Upper lobe of right lung (tissue), 1 donor: Measurements from ENCODE around the gene ADD1. TPM values are rescaled to one million over a fixed set of nuclear protein-coding genes. Genes with fewer than 3 reads are reported as not detected.
A peak's percentile ranks its signal among the peaks of the same experiment; 100 is the strongest.

ENCODE experiments used
- ATAC-seq: fragments of 200-7000 bp; cut with Tn5 transposase; one replicate; pipeline ENCODE4 v1.9.1; 2020; ENCODE audit warnings: mild to moderate bottlenecking, moderate library complexity
- DNase-seq: peaks from one replicate; pipeline ENCODE4 v3.0.0-alpha.2; 2020
- H3K27ac ChIP-seq: fragments of 200-600 bp; one replicate; pipeline ENCODE4 v1.8.0; 2022
- H3K27me3 ChIP-seq: fragments of 200-600 bp; one replicate; pipeline ENCODE4 v1.8.0; 2022; ENCODE audit warnings: mild to moderate bottlenecking
- H3K36me3 ChIP-seq: fragments of 200-600 bp; one replicate; pipeline ENCODE4 v1.8.0; 2022
- H3K4me1 ChIP-seq: fragments of 200-600 bp; one replicate; pipeline ENCODE4 v1.8.0; 2022
- H3K4me3 ChIP-seq: fragments of 200-600 bp; one replicate; pipeline ENCODE4 v1.8.0; 2022; ENCODE audit warnings: mild to moderate bottlenecking
- H3K9me3 ChIP-seq: fragments of 200-600 bp; one replicate; pipeline ENCODE4 v1.8.0; 2022
- intact Hi-C: fragments of 100-400 bp; cut with DNase I; formaldehyde crosslinking; loops from one replicate; pipeline ENCODE4 v1.11.0; 2022
- total RNA-seq: library from RNA; stranded (reverse); fragmentation: NEBNext Ultra II Directional; extraction: Animal tissue kit (Norgen Biotek cat#: 25700); gene quantifications from one replicate; pipeline ENCODE4 v1.2.1, GENCODE V29; 2021
- TF ChIP-seq, protein P1 (sequence below): fragments of 200-600 bp; IDR thresholded peaks from one replicate; pipeline ENCODE4 v1.8.0; 2022; ENCODE audit warnings: antibody characterized with exemption
- donor health status: DM: no; HTN: yes; CAD: no; lungs with severe emphysema.

The ADD1 gene
- total RNA-seq, 1 donor from 2014 or later, result 286 TPM

DNA sequence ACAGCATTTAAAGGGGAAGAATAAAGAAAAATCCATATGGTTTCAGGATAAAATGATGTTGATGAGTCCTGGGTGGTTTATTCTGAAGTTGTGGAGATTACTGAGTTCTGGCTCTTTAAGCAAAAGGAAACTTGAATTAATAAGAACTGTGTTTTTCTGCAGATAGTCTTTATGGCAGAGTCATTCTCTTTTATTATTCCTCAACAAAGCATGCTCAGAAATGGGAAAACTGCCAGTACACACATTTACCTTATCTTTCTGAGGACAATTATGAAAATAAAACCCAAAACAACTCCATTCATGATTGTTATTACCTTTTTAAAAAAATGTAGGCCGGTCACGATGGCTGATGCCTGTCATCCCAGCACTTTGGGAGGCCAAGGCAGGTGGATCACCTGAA lies 58.5 kb downstream of the ADD1 start:
- intact Hi-C loops, result no loop called here
- DNase-seq, result no peak
- Histone ChIP-seq H3K4me1 (no peaks in the 10 kb centered on the region), H3K27ac (no peak overlapping the region), H3K27me3 (no peaks in the 10 kb centered on the region), H3K36me3 (peaks cover 100% of the 10 kb centered on the region), H3K9me3 (no peaks in the 10 kb centered on the region), H3K4me3 (no peak overlapping the region)
- TF ChIP-seq, protein P1, sequence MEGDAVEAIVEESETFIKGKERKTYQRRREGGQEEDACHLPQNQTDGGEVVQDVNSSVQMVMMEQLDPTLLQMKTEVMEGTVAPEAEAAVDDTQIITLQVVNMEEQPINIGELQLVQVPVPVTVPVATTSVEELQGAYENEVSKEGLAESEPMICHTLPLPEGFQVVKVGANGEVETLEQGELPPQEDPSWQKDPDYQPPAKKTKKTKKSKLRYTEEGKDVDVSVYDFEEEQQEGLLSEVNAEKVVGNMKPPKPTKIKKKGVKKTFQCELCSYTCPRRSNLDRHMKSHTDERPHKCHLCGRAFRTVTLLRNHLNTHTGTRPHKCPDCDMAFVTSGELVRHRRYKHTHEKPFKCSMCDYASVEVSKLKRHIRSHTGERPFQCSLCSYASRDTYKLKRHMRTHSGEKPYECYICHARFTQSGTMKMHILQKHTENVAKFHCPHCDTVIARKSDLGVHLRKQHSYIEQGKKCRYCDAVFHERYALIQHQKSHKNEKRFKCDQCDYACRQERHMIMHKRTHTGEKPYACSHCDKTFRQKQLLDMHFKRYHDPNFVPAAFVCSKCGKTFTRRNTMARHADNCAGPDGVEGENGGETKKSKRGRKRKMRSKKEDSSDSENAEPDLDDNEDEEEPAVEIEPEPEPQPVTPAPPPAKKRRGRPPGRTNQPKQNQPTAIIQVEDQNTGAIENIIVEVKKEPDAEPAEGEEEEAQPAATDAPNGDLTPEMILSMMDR, result no peak
- ATAC-seq, result no peak

- Histone ChIP-seq H3K4me1 (no peaks in the 10 kb centered on the region), H3K27ac (no peak overlapping the region), H3K27me3 (no peaks in the 10 kb centered on the region), H3K9me3 (no peaks in the 10 kb centered on the region), H3K36me3 (peaks cover 98% of the 10 kb centered on the region), H3K4me3 (no peak overlapping the region)
- intact Hi-C loops, result no loop called here
- ATAC-seq, result no peak
- TF ChIP-seq, protein P1, result no peak
- DNase-seq, result no peak
These were observed 61.9 kb downstream of the ADD1 start for GRCh38 chr4:2905544-2905943.

DNA sequence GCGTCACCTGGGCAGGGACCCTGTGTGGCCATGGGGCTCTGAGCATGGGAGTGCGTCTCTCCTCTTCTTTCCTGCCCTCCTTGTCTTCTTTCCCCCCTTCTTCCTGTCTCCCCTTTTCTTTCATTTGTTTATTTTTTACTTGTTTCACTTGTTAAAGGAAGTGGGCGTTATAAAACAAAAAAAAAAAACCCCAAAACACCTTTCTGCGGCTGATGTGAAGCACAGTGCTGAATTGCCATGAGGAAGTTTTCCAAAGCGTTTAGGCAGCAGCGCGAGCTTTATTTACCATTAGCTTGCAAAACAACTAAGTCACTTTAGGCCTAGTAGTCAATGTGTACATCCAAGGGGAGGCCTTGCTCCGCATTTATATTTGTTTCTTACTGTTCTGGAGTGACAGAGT lies 62.6 kb downstream of the ADD1 start:
- no peak for DNase-seq
- ATAC-seq, result no peak
- Histone ChIP-seq H3K36me3 (peaks cover 98% of the 10 kb centered on the region), H3K4me3 (no peak overlapping the region), H3K27me3 (no peaks in the 10 kb centered on the region), H3K4me1 (no peaks in the 10 kb centered on the region), H3K27ac (no peak overlapping the region), H3K9me3 (no peaks in the 10 kb centered on the region)
- TF ChIP-seq, protein P1, result no peak
- intact Hi-C loops, result no loop called here

DNA sequence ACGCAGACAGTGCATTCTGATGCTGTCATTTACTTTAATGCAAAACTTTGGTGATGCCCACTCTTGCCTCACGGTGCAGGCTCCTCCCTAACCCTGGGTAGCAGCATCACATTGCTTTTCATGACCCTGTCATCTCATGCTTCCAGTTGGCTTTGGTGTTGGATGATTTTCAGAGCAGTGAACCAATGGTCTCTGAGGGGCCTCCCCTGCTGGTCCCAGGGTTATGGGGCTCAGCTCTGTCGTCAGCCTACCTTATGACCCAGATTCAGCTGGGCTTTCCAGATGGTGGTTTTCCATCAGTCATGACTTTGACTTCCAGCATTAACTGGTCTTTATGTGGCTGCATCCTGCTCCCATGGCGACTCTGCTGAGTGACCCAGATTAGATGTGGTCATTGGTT lies 63.6 kb downstream of the ADD1 start:
- DNase-seq, result no peak
- H3K27me3 ChIP-seq, result no peaks in the 10 kb centered on the region
- peaks cover 96% of the 10 kb centered on the region for H3K36me3 ChIP-seq
- no peaks in the 10 kb centered on the region for H3K4me1 ChIP-seq
- H3K27ac ChIP-seq, result no peak overlapping the region
- TF ChIP-seq, protein P1, result no peak
- ATAC-seq, result no peak
- intact Hi-C loops, result no loop called here
- H3K4me3 ChIP-seq, result no peak overlapping the region
- no peaks in the 10 kb centered on the region for H3K9me3 ChIP-seq

DNA sequence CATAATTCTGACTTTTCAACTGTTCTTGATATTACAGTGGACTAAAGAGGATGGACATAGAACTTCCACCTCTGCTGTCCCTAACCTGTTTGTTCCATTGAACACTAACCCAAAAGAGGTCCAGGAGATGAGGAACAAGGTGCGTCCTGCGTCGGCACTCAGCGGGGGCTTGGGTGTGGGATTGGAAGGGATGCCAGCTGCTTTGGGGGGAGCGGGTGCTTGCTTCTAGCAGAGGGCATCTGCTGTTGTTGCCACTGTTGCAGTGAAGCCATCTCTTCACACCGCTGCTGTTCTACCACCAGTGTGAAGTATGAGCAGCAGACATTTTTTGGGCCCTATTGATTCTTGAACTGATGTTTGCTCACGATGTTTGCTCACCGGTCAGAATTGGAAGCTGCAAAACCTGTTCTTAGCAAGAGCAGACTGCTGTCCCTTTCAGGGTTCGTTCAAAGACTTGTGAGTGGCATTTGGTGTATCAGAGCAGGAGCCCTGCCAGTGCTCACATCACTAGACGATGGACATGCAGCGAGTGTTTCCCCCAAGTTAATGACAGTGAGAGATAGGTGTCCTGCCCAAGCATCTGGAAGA lies 64.2 kb downstream of the ADD1 start:
- ATAC-seq, result peak; percentile 66

More for the DNA sequence above, 64.2 kb downstream of the ADD1 start:
- TF ChIP-seq, protein P1, result no peak
- H3K27me3 ChIP-seq, result no peaks in the 10 kb centered on the region
- H3K4me1 ChIP-seq, result no peaks in the 10 kb centered on the region
- H3K4me3 ChIP-seq, result no peak overlapping the region
- H3K9me3 ChIP-seq, result no peaks in the 10 kb centered on the region
- H3K36me3 ChIP-seq, result peaks cover 96% of the 10 kb centered on the region
- intact Hi-C loops, result no loop called here
- DNase-seq, result no peak
- H3K27ac ChIP-seq, result no peak overlapping the region
